GM19099 (cell line): Measurements from ENCODE around the gene KIRREL3.

ENCODE experiments used
- POLR2A ChIP-seq: IDR thresholded peaks from 3 replicates; pipeline ENCODE4 v1.6.1; 2011; ENCODE audit warnings: low read depth; ENCODE audit not compliant: insufficient read length; ENCODE audit errors: extremely low read depth

KIRREL3 gene

GRCh38 chr11:126452241-126453101 is 548.1 kb downstream of the KIRREL3 start:
- no peak for TF ChIP-seq POLR2A

GRCh38 chr11:126451211-126451802 is 549.3 kb downstream of the KIRREL3 start:
- no peak for TF ChIP-seq POLR2A

GRCh38 chr11:126450806-126451205 is 549.8 kb downstream of the KIRREL3 start:
- no peak for TF ChIP-seq POLR2A

- no peak for TF ChIP-seq POLR2A
Measured at GRCh38 chr11:126450198-126450597, 550.4 kb downstream of the KIRREL3 start.

- no peak for TF ChIP-seq POLR2A
Measured at GRCh38 chr11:126446581-126446980, 554.0 kb downstream of the KIRREL3 start.

GRCh38 chr11:126444072-126444471 is 556.5 kb downstream of the KIRREL3 start:
- TF ChIP-seq POLR2A = no peak

GRCh38 chr11:126443120-126443519 is 557.5 kb downstream of the KIRREL3 start:
- TF ChIP-seq POLR2A = no peak

GRCh38 chr11:126440792-126441514 is 559.6 kb downstream of the KIRREL3 start:
- TF ChIP-seq POLR2A = no peak

- TF ChIP-seq POLR2A = no peak
Measured at GRCh38 chr11:126440276-126440675, 560.3 kb downstream of the KIRREL3 start.

- TF ChIP-seq POLR2A = no peak
Measured at GRCh38 chr11:126438691-126439090, 561.9 kb downstream of the KIRREL3 start.

GRCh38 chr11:126438272-126438671 is 562.3 kb downstream of the KIRREL3 start:
- TF ChIP-seq POLR2A = no peak

GRCh38 chr11:126437731-126438130 is 562.8 kb downstream of the KIRREL3 start:
- no peak for TF ChIP-seq POLR2A

GRCh38 chr11:126436209-126436755 is 564.3 kb downstream of the KIRREL3 start:
- no peak for TF ChIP-seq POLR2A

- TF ChIP-seq POLR2A = no peak
Measured at GRCh38 chr11:126434950-126435335, 565.6 kb downstream of the KIRREL3 start.

- TF ChIP-seq POLR2A = no peak
Measured at GRCh38 chr11:126433989-126434949, 566.3 kb downstream of the KIRREL3 start.

- no peak for TF ChIP-seq POLR2A
Measured at GRCh38 chr11:126433244-126433846, 567.2 kb downstream of the KIRREL3 start.
